ENCODE measurements around the gene CEND1.

- TF ChIP-seq JUN (CRISPR knock-in tag; IDR thresholded peaks at IDR 0.05), result no peak
- no peak for TF ChIP-seq NFYB (CRISPR knock-in tag; conservative IDR thresholded peaks at IDR 0.05; ENCODE audit: low read depth)
- no peak for TF ChIP-seq KAT7 (CRISPR knock-in tag; IDR thresholded peaks at IDR 0.05; ENCODE audit: borderline replicate concordance)
- TF ChIP-seq, protein P1, sequence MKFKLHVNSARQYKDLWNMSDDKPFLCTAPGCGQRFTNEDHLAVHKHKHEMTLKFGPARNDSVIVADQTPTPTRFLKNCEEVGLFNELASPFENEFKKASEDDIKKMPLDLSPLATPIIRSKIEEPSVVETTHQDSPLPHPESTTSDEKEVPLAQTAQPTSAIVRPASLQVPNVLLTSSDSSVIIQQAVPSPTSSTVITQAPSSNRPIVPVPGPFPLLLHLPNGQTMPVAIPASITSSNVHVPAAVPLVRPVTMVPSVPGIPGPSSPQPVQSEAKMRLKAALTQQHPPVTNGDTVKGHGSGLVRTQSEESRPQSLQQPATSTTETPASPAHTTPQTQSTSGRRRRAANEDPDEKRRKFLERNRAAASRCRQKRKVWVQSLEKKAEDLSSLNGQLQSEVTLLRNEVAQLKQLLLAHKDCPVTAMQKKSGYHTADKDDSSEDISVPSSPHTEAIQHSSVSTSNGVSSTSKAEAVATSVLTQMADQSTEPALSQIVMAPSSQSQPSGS (CRISPR knock-in tag; IDR thresholded peaks at IDR 0.05; ENCODE audit: borderline replicate concordance, low read depth), result no peak
- TF ChIP-seq TEAD4 (CRISPR knock-in tag; IDR thresholded peaks at IDR 0.05), result no peak
- TF ChIP-seq, protein P2, sequence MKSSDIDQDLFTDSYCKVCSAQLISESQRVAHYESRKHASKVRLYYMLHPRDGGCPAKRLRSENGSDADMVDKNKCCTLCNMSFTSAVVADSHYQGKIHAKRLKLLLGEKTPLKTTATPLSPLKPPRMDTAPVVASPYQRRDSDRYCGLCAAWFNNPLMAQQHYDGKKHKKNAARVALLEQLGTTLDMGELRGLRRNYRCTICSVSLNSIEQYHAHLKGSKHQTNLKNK (CRISPR knock-in tag; IDR thresholded peaks at IDR 0.05), result no peak
- no peak for TF ChIP-seq TP53 (CRISPR knock-in tag; IDR thresholded peaks at IDR 0.05)
These were observed 38.8 kb upstream of the CEND1 start for GRCh38 chr11:828506-829175.

Measured in WTC11 (cell line).